Measurements from ENCODE around the gene ARHGEF28. TPM values are rescaled to one million over a fixed set of nuclear protein-coding genes. Genes with fewer than 3 reads are reported as not detected.

Gene ARHGEF28
- total RNA-seq, 6 experiments from 2014 or later = 3.0 to 14.9 (median 6.4) TPM

DNA sequence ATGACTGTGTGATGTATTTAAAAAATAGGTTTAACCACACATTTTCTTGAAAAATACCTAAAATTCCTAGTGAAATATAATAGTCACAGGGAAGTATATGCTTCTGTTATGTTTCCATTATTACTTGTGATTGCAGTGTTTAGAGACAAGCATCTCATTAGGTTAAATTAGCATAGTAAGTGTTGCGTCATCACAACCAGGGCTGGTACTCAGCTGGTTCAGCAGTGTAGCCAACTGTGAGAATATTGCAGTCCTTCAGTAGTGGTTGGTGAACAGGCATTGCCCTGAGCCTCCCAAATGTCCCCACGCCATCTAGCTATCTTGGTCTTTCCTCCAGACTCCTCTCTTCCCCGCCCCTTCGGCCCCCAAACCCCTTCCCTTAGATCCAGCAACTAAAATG, 261.7 kb downstream of the ARHGEF28 start:
- peaks cover 0 to 13% (median 0%) of the 10 kb centered on the region in 4 donors for H3K36me3 ChIP-seq
- no peak overlapping the region for H3K4me3 ChIP-seq
- WGBS (ENCODE audit: insufficient coverage, low coverage, low lambda C conversion rate, missing lambda C conversion rate) = 86% methylated on average over 1 of the region's 4 CpGs
- TF ChIP-seq, protein P1, sequence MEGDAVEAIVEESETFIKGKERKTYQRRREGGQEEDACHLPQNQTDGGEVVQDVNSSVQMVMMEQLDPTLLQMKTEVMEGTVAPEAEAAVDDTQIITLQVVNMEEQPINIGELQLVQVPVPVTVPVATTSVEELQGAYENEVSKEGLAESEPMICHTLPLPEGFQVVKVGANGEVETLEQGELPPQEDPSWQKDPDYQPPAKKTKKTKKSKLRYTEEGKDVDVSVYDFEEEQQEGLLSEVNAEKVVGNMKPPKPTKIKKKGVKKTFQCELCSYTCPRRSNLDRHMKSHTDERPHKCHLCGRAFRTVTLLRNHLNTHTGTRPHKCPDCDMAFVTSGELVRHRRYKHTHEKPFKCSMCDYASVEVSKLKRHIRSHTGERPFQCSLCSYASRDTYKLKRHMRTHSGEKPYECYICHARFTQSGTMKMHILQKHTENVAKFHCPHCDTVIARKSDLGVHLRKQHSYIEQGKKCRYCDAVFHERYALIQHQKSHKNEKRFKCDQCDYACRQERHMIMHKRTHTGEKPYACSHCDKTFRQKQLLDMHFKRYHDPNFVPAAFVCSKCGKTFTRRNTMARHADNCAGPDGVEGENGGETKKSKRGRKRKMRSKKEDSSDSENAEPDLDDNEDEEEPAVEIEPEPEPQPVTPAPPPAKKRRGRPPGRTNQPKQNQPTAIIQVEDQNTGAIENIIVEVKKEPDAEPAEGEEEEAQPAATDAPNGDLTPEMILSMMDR (IDR thresholded peaks at IDR 0.05) = no peak
- no peak overlapping the region for H3K27ac ChIP-seq
- no peaks in the 10 kb centered on the region for H3K9me3 ChIP-seq
- ATAC-seq (no peak), DNase-seq (no peak)
- H3K4me1 ChIP-seq = no peaks in the 10 kb centered on the region
- no peaks in the 10 kb centered on the region for H3K27me3 ChIP-seq
- intact Hi-C loops (cut with DNase I) = no loop called here

GRCh38 chr5:73890569-73890968, 264.6 kb downstream of the ARHGEF28 start:
- no peaks in the 10 kb centered on the region for H3K4me1 ChIP-seq
- intact Hi-C loops (cut with DNase I) = no loop called here
- ATAC-seq = no peak
- H3K27me3 ChIP-seq = no peaks in the 10 kb centered on the region
- 91% methylated on average over 4 of the region's 4 CpGs for WGBS (ENCODE audit: insufficient coverage, low coverage, low lambda C conversion rate, missing lambda C conversion rate)
- H3K4me3 ChIP-seq = no peak overlapping the region
- H3K36me3 ChIP-seq = peaks cover 0 to 13% (median 0%) of the 10 kb centered on the region in 4 donors
- TF ChIP-seq, protein P1 (IDR thresholded peaks at IDR 0.05) = no peak
- TF ChIP-seq POLR2A (IDR thresholded peaks at IDR 0.05) = no peak
- H3K9me3 ChIP-seq = no peaks in the 10 kb centered on the region
- DNase-seq = no peak
- no peak overlapping the region for H3K27ac ChIP-seq

DNA sequence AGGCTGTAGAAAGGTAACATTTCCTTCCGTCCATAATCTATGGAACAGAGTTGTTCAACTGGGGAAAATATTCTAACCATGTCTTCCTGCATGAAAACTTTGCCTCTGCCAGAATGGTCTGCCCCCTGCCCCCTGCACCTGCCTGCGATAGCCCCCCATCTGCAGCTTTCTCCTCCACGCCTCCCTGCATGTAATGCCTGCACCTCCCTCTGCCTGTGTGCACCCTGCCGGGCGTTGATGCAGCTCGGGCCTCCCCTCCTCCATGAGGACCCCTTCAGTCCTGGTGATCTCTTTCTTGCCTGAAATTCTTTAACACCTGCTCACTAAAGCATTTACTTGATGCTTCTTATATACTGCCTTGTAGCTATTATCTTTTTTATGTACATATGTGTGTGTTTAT, 266.2 kb downstream of the ARHGEF28 start:
- intact Hi-C loops (cut with DNase I) = no loop called here
- no peak for DNase-seq
- H3K4me1 ChIP-seq = no peaks in the 10 kb centered on the region
- no peak for ATAC-seq
- H3K36me3 ChIP-seq = peaks cover 0 to 4% (median 0%) of the 10 kb centered on the region in 4 donors
- no peak overlapping the region for H3K4me3 ChIP-seq
- H3K27ac ChIP-seq = no peak overlapping the region
- TF ChIP-seq POLR2A (IDR thresholded peaks at IDR 0.05) = no peak
- TF ChIP-seq, protein P1 (IDR thresholded peaks at IDR 0.05) = no peak
- H3K27me3 ChIP-seq = no peaks in the 10 kb centered on the region
- 88% methylated on average over 5 of the region's 6 CpGs for WGBS (ENCODE audit: insufficient coverage, low coverage, low lambda C conversion rate, missing lambda C conversion rate)
- no peaks in the 10 kb centered on the region for H3K9me3 ChIP-seq

DNA sequence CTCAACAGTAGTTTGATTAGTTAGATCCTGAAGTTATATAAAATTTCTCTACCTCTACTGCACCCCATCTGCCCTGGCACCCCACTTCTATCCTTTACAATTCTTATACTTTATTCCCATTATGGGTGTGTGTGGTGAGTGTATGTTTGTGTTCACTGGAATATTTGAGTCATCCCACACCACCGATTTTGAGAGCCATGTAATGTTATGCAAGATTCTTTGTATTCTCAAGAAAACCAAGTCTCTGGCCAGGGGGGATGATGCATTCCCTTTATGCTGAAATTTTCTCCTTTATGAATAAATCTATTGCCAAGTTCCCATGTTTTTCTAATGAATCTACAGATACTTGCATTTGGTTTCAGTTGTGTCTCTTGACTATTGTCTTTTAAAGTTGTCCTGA, 266.8 kb downstream of the ARHGEF28 start:
- DNase-seq = no peak
- Histone ChIP-seq H3K9me3 (no peaks in the 10 kb centered on the region), H3K4me1 (no peaks in the 10 kb centered on the region), H3K36me3 (peaks cover 0 to 4% (median 0%) of the 10 kb centered on the region in 4 donors), H3K4me3 (no peak overlapping the region), H3K27me3 (no peaks in the 10 kb centered on the region), H3K27ac (no peak overlapping the region)
- TF ChIP-seq, protein P1 (IDR thresholded peaks at IDR 0.05) = no peak
- no peak for TF ChIP-seq POLR2A (IDR thresholded peaks at IDR 0.05)
- intact Hi-C loops (cut with DNase I) = no loop called here
- 80% methylated on average over 1 of the region's 1 CpG for WGBS (ENCODE audit: insufficient coverage, low coverage, low lambda C conversion rate, missing lambda C conversion rate)
- no peak for ATAC-seq

DNA sequence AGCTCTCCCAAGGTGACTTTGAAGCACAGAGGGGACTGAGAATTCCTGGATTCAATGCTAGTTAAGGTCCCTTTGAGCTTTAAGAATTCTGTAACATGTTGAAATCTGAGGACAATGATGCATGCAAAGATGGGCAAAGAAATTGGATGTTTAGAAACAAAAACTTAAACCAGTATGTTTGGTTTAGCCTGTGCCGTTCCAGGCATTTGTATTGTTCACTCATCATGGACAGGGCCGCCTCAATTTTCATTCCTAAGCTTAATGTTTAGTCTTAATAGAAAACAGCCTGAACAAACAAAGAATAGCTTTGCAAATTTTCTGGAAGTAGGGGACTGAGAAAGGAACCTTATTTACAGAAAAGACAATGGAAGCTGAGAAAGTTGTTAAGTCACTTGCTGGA, 267.8 kb downstream of the ARHGEF28 start:
- no peaks in the 10 kb centered on the region for H3K4me1 ChIP-seq
- H3K9me3 ChIP-seq = no peaks in the 10 kb centered on the region
- intact Hi-C loops (cut with DNase I) = no loop called here
- 70% methylated on average over 2 of the region's 2 CpGs for WGBS (ENCODE audit: insufficient coverage, low coverage, low lambda C conversion rate, missing lambda C conversion rate)
- DNase-seq (no peak), ATAC-seq (no peak)
- TF ChIP-seq POLR2A (IDR thresholded peaks at IDR 0.05) = no peak
- TF ChIP-seq, protein P1 (IDR thresholded peaks at IDR 0.05) = no peak
- H3K4me3 ChIP-seq = no peak overlapping the region
- H3K36me3 ChIP-seq = peaks cover 0 to 11% (median 0%) of the 10 kb centered on the region in 4 donors
- no peaks in the 10 kb centered on the region for H3K27me3 ChIP-seq
- no peak overlapping the region for H3K27ac ChIP-seq

All from right lobe of liver (tissue), 6 donors.